Pancreas (tissue), 10 donors: ENCODE results near the gene OPRD1. TPM values are rescaled to one million over a fixed set of nuclear protein-coding genes. Genes with fewer than 3 reads are reported as not detected.
"Not testable (repeated sequence)": the region's sequence is repeated elsewhere in the genome, so short reads cannot be mapped to it uniquely, and the experiment has no call there.

ENCODE experiments used
- ATAC-seq, 4 donors: fragments of 200-7000 bp; cut with Tn5 transposase; one replicate each; pipeline versions ENCODE4 v1.8.0 to v1.9.1; 2020; ENCODE audit warnings: mild to moderate bottlenecking in 4 of 4, moderate library complexity in 4 of 4
- DNase-seq, 6 donors: peaks; one replicate each; pipeline ENCODE4 v3.0.0-alpha.2; 2020
- FAIRE-seq: peaks from 2 replicates; lab custom pipeline; 2012; peaks lifted over from hg19 to GRCh38; lab: Jason Lieb, UNC
- H3K27ac ChIP-seq, 4 donors: fragments of 200-600 bp; sonication (generic); 1 replicate in 3 of 4; 2 replicates in 1 of 4; pipeline versions ENCODE4 v1.5.0 to v1.8.0; 2020
- H3K27me3 ChIP-seq, 4 donors: fragments of 200-600 bp; one replicate each; pipeline ENCODE4 v1.8.0; 2021
- H3K36me3 ChIP-seq, 3 donors: fragments of 200-600 bp; sonication (generic) in 1 of 3; one replicate each; pipeline versions ENCODE4 v1.5.0 to v1.8.0; 2020 to 2021
- H3K4me1 ChIP-seq, 3 donors: fragments of 200-600 bp; one replicate each; pipeline ENCODE4 v1.8.0; 2021
- H3K4me3 ChIP-seq, 4 donors: fragments of 200-600 bp; sonication (generic) in 2 of 4; one replicate each; pipeline versions ENCODE4 v1.5.0 to v1.8.0; 2020 to 2021
- H3K9me3 ChIP-seq, 4 donors: fragments of 200-600 bp; one replicate each; pipeline ENCODE4 v1.8.0; 2021
- WGBS, 2 donors: extraction: QIAGEN DNeasy Blood & Tissue Kit; methylation state at CpG; one replicate each; pipeline ENCODE4 v1.1.7; 2013; 5-methylcytosine and 5-hydroxymethylcytosine counted together
- intact Hi-C, 3 donors: fragments of 100-400 bp; cut with DNase I; formaldehyde crosslinking; loops; one replicate each; pipeline versions ENCODE4 v1.11.1 to v1.14.2; 2022
- polyA plus RNA-seq, 2 donors: library from polyadenylated mRNA; stranded (reverse); fragments of 200-250 nt; gene quantifications; one replicate each; pipeline ENCODE4 v1.2.3, GENCODE V29; 2013
- total RNA-seq, 6 donors: library from RNA; stranded (reverse); fragmentation: NEBNext Ultra II Directional in 4 of 6; extraction: Animal tissue kit (Norgen Biotek cat#: 25700) in 4 of 6; gene quantifications; one replicate each; pipeline versions ENCODE4 v1.2.1 to v1.2.4, GENCODE V29; 2021 to 2023
- TF ChIP-seq, protein P1 (sequence below), 4 donors: fragments of 200-600 bp; sonication (generic) in 3 of 4; IDR thresholded peaks; one replicate each; pipeline versions ENCODE4 v1.5.0 to v1.8.0; 2021; ENCODE audit warnings: antibody characterized with exemption in 4 of 4
- donor health status: healthy with polysubstance abuse.
- donor health status: DM: no; HTN: no; CAD: no; lungs with moderate emphysema.
- donor health status: DM: no; HTN: no; CAD: no.
- donor health status: control.
- donor health status: control.
- donor health status: Bipolar disorder and iron deficiency.
- donor health status: DM: yes; HTN: yes; CAD: no.
- donor health status: DM: no; HTN: no; CAD: no.
- donor health status: DM: no; HTN: no; CAD: no.
- donor health status: DM: yes; HTN: yes; CAD: no.

The OPRD1 gene
- total and polyA plus RNA-seq, 8 donors = 0.03 to 0.76 (median 0.21) TPM

DNA sequence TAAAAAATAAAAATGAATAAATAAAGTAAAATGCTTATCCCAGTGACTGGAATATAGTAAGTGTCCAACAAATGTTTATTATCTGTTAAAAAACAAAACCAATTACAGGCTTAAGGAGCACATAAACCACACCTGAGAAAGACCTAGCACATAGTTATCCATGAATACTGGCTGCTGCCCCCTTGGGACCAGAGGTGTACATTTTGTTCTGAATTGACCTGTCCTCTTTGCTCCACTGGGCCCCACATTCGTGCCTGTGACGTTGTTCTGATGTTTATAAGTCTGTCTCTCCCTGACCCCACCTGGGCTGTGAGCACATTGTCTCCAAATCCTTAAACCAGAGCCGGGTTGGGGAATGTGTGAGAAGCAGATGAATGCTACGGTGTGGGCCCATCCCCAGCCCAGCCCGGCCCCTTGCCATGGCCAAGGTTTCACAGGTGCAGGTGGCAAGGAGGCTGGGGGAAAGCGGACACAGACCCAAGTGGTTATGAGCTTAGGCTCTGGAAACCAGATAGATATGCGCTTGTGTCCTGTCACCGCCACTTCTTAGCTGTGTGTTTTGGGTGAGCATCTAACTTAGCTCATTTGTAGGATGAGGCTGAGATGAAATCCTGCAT is 29.1 kb downstream of the OPRD1 start:
- Histone ChIP-seq H3K4me1 (no peaks in the 10 kb centered on the region), H3K4me3 (no peak overlapping the region), H3K27ac (no peak overlapping the region), H3K36me3 (no peaks in the 10 kb centered on the region), H3K27me3 (no peaks in the 10 kb centered on the region), H3K9me3 (no peaks in the 10 kb centered on the region)
- FAIRE-seq (no peak), ATAC-seq (no peak), DNase-seq (no peak)
- 81 to 82% methylated on average over 8 of the region's 8 CpGs for WGBS, 2 donors
- TF ChIP-seq, protein P1, sequence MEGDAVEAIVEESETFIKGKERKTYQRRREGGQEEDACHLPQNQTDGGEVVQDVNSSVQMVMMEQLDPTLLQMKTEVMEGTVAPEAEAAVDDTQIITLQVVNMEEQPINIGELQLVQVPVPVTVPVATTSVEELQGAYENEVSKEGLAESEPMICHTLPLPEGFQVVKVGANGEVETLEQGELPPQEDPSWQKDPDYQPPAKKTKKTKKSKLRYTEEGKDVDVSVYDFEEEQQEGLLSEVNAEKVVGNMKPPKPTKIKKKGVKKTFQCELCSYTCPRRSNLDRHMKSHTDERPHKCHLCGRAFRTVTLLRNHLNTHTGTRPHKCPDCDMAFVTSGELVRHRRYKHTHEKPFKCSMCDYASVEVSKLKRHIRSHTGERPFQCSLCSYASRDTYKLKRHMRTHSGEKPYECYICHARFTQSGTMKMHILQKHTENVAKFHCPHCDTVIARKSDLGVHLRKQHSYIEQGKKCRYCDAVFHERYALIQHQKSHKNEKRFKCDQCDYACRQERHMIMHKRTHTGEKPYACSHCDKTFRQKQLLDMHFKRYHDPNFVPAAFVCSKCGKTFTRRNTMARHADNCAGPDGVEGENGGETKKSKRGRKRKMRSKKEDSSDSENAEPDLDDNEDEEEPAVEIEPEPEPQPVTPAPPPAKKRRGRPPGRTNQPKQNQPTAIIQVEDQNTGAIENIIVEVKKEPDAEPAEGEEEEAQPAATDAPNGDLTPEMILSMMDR (IDR thresholded peaks at IDR 0.05) = no peak
- intact Hi-C loops = no loop called here

DNA sequence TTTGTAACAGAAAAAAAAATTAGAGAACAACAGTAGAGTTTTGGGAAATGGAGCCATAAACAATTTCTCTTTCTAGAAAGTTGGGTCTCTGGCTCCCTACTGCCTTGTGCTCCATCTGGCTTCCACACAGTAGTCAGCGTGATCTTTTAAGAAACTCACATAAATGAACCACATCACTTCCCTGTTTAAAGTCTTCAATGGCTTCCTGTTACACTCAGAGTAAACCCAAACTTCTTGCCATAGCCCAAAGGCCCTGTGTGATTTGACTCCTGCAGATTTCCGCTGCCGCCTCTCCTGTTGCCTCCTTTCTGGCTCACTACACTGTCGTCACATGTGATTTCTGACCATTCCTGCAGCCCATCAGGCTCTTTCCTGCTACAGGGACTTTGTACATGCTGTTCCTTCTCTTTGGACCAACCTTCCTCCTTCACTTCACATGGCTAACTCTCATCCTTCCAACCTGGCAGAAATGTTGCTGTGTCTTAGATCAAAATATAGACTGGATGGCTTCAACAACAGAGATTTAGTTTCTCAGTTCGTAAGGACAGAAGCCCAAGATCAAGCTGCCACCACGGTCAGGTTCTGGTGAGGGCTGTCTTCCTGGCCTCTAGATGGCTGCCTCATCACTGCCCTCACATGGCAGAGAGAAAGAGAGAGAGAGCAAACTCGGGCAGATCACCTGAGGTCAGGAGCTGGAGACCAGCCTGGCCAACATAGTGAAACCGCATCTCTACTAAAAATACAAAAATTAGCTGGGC is 34.0 kb downstream of the OPRD1 start:
- DNase-seq = no peak
- 62 to 71% methylated on average over 8 of the region's 8 CpGs for WGBS, 2 donors
- intact Hi-C loops = no loop called here
- Histone ChIP-seq H3K4me1 (no peaks in the 10 kb centered on the region), H3K4me3 (no peak overlapping the region), H3K36me3 (no peaks in the 10 kb centered on the region), H3K27ac (no peak overlapping the region), H3K9me3 (no peaks in the 10 kb centered on the region), H3K27me3 (no peaks in the 10 kb centered on the region)
- no peak for ATAC-seq
- FAIRE-seq = no peak
- TF ChIP-seq, protein P1 (IDR thresholded peaks at IDR 0.05) = no peak

DNA sequence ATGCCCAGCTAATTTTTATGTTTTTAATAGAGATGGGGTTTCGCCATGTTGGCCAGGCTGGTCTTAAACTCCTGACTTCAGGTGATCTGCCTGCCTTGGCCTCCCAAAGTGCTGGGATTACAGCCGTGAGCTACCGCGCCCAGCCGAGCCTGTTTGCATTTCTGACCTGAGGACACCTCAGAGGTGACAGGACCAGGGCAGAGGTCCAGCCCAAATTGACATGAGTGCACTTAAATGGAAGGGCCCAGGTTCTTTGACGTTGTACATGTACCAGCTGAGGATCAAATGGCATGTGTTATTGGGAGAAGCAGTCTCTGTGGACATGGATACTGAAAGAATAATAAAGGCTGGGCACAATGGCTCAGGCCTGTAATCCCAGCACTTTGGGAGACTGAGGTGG is 35.2 kb downstream of the OPRD1 start:
- H3K9me3 ChIP-seq, DNase-seq, H3K4me3 ChIP-seq, H3K36me3 ChIP-seq, H3K4me1 ChIP-seq, ATAC-seq, FAIRE-seq, H3K27ac ChIP-seq, intact Hi-C loops, H3K27me3 ChIP-seq: not testable (repeated sequence)
- 90% methylated on average over 6 of the region's 6 CpGs for WGBS, 2 donors

DNA sequence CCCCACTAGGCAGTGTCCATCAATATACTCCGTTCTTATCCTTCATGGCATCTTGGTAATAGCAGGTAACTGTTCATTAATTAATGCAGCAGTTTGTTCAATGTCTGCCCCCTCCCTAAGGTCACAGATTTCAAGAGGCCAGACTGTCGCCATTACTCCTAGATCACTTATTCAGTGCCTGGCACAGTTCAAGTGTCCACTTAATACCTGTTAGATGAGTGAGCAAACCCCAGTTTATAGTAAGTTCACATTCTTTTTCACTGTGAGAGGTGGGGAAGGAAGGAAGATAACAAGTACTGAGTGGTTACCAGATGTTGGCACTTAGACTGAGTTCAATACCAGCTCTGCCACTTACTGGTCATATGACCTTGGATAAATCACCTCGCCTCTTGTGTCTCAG is 36.4 kb downstream of the OPRD1 start:
- Histone ChIP-seq H3K27ac (no peak overlapping the region), H3K4me3 (no peak overlapping the region), H3K4me1 (no peaks in the 10 kb centered on the region), H3K9me3 (no peaks in the 10 kb centered on the region), H3K36me3 (no peaks in the 10 kb centered on the region), H3K27me3 (no peaks in the 10 kb centered on the region)
- WGBS, 2 donors = 65 to 79% methylated on average over 3 of the region's 3 CpGs
- TF ChIP-seq, protein P1 (IDR thresholded peaks at IDR 0.05) = no peak
- no peak for DNase-seq
- intact Hi-C loops = no loop called here
- ATAC-seq = no peak
- no peak for FAIRE-seq

DNA sequence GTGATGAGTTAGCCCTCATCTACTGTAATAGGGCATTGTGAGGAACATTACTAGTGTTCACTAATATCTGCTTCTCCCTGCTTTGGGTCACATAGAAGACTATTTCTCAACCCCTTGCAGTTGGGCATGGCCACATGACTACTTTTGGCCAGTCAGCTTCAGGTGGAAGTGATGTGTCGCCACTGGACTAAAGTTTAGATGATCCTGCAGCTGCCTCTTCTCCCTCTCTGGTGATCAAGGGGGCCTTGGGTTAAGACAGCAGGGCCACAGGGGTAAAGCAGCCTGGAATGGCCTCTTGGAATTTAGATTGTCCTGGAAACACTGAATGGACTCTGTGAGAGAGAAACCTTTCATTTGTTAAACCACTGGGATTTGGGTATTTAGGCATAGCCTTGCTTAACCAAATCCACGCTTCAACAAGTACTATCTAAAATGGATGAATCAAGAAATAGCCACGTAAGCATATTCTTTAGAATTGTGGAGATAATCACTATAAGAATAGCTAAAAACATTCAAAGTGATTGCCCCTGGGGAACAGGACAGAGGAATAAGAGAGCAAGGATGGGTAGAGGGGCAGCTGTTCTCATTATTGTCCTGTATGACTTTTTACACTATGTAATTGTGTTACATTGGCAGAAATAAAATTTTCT is 41.2 kb downstream of the OPRD1 start:
- no peaks in the 10 kb centered on the region for H3K27me3 ChIP-seq
- WGBS, 2 donors = 67 to 82% methylated on average over 3 of the region's 3 CpGs
- no peaks in the 10 kb centered on the region for H3K4me1 ChIP-seq
- no peaks in the 10 kb centered on the region for H3K36me3 ChIP-seq
- H3K4me3 ChIP-seq = no peak overlapping the region
- no peak for DNase-seq
- intact Hi-C loops = no loop called here
- no peak for FAIRE-seq
- TF ChIP-seq, protein P1 (IDR thresholded peaks at IDR 0.05) = no peak
- no peak for ATAC-seq
- H3K9me3 ChIP-seq = no peaks in the 10 kb centered on the region
- no peak overlapping the region for H3K27ac ChIP-seq

DNA sequence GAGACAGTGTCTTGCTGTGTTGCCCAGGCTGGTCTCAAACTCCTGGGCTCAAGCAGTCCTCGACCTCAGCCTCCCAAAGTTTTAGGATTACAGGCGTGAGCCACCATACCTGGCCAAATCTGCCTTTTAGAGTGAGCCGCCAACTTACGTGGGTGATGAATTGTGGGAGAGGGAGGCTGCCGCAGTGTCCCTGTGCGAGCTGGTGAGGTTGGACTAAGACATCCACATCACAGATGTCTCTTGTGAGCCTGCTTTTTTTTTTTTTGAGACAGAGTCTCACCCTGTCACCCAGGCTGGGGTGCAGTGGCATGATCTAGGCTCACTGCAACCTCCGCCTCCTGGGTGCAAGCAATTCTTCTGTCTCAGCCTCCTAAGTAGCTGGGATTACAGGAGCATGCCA is 42.4 kb downstream of the OPRD1 start:
- H3K9me3 ChIP-seq, H3K36me3 ChIP-seq, ATAC-seq, H3K27ac ChIP-seq, DNase-seq, H3K4me3 ChIP-seq, intact Hi-C loops, H3K27me3 ChIP-seq, FAIRE-seq, H3K4me1 ChIP-seq: not testable (repeated sequence)
- WGBS, 2 donors = 75 to 80% methylated on average over 7 of the region's 7 CpGs
